Stomach (tissue), 8 donors: ENCODE measurements around the gene EDNRB. TPM values are rescaled to one million over a fixed set of nuclear protein-coding genes. Genes with fewer than 3 reads are reported as not detected.

ENCODE experiments used
- polyA plus RNA-seq, 3 donors: library from polyadenylated mRNA; stranded (reverse); fragments of 200-250 nt; gene quantifications; one replicate each; pipeline ENCODE4 v1.2.3, GENCODE V29; 2013
- small RNA-seq, 4 donors: library from RNA; depleted of rRNA; stranded (forward); fragments of <200 nt; gene quantifications; one replicate each; pipeline ENCODE3, GENCODE V24; 2016
- total RNA-seq, 5 donors: library from RNA; depleted of rRNA; stranded (reverse); fragments of >200 nt; gene quantifications; one replicate each; pipeline versions ENCODE4 v1.1.0 to v1.2.3, GENCODE V29; 2014 to 2016
- donor health status: healthy with polysubstance abuse.
- donor health status: Bipolar disorder and iron deficiency.
- donor health status: healthy.

EDNRB gene
- total and polyA plus RNA-seq, 8 donors = 2.3 to 72.1 (median 13.7) TPM

Small RNA genes within 50 kb of the gene (small RNA-seq; reads per million reads assigned to genes)
- 0 to 0.31 (median 0) reads per million in 4 donors for gene RN7SL810P

Other genes starting within 250 kb of the EDNRB start
- 10 to 100 TPM in 4 of 5 donors, not detected in 1; 12.1 to 26.8 (median 18.3) TPM for gene SLAIN1, start 221.1 kb downstream of the EDNRB start, total RNA-seq
- gene SLAIN1, start 221.1 kb downstream of the EDNRB start, polyA plus RNA-seq = 1 to 10 TPM; 3.7 to 9.5 (median 8.9) TPM